ENCODE data around the gene DRC3.

DRC3 gene

DNA sequence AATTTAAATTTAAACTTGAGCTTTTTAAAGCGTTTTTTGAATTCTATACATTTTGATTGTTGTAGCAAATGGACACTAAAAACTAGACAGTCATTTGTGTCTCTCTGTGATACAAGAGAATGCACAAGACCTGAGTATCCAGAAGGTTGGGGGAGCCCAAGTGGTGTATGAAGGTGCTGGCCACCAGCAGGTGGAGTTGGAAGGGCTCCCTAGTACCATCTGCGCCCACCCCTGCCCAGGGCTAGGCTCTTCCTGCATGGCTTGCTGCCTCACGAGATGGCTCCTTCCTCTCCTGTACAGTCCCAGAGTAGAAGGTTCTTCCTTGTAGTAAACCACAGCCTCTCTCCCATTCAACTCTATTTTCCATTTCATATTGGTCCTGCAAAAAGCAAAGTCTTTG is 83.6 kb downstream of the DRC3 start:
- DNase-seq (ENCODE audit: low read depth) = no peak

DNA sequence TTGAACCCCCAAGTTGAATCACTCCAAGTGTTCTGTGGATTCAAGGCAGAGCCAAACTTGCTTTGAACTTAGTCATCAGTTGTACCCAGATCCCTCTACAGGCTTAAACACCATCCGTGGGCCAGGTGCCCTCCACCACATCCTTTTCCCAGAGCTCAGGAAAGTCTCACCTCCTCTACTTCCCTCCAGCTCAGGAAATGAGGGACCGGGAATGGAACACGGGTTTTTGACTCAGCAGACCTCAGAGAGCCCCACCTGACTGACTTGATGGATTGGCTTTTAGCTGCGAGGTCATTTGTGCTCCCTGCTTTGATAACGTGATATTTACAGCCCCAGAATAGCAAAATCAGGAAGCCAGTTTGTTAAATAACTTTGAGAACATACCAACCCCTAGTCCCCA is 86.6 kb downstream of the DRC3 start:
- no peak for DNase-seq (ENCODE audit: low read depth)

DNA sequence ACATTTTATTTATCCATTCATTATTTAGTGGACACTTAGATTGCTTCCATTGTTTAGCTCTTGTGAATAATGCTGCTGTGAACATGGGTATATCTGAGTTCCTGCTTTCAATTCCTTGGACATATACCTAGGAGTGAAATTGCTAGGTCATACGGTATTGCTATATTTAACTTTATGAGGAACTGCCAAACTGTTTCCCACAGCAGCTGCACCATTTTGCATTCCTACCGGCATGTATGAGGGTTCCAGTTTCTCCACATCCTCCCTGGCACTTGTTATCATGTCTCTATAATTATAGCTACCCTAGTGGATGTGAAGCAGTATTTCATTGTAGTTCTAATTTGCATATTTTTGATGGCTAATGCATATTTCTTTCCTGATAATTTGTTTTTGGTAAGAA is 91.4 kb downstream of the DRC3 start:
- no peak for DNase-seq (ENCODE audit: low read depth)

DNA sequence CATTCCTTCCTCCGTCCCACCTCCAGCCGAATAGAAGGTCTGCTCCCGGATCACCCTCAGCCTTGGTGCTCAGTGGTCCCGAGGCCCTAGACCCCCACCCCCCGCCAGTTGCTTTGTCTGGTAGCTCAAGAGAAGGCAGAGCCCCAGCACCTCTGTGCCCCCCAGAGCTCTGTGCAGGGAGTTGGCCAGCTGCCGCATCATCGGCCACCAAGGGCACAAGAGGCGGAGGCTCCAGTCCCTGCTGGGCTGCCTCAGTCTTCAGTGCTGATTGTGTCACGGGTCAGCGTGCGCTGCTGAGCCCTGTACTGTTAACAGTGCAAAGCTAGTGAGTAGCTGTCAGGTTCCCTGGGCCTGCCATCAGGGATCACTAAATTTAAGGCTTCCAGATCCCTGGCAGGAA is 92.9 kb downstream of the DRC3 start:
- no peak for DNase-seq (ENCODE audit: low read depth)
